Stimulated activated CD4-positive, alpha-beta T cell treated with anti-CD3 and anti-CD28 coated beads, TNF-alpha, amount 100 ng/mL, for 48 hours (primary cell): Measurements from ENCODE around the gene TRABD2B.

ENCODE experiments used
- DNase-seq, 3 donors: peaks; one replicate each; pipeline ENCODE4 v3.0.0-alpha.2; 2020; ENCODE audit warnings: low read depth in 3 of 3

TRABD2B gene

GRCh38 chr1:47850451-47850850 lies 146.7 kb downstream of the TRABD2B start:
- no peak for DNase-seq

GRCh38 chr1:47849591-47850261 lies 147.5 kb downstream of the TRABD2B start:
- no peak for DNase-seq

GRCh38 chr1:47849005-47849521 lies 148.1 kb downstream of the TRABD2B start:
- DNase-seq: no peak

GRCh38 chr1:47847763-47848162 lies 149.4 kb downstream of the TRABD2B start:
- no peak for DNase-seq

- DNase-seq: no peak
Measured at GRCh38 chr1:47844558-47844955, 152.6 kb downstream of the TRABD2B start.

GRCh38 chr1:47843781-47844557 lies 153.2 kb downstream of the TRABD2B start:
- DNase-seq: no peak

- DNase-seq: no peak
Measured at GRCh38 chr1:47843059-47843458, 154.1 kb downstream of the TRABD2B start.

- DNase-seq: no peak
Measured at GRCh38 chr1:47842228-47842919, 154.8 kb downstream of the TRABD2B start.

GRCh38 chr1:47841356-47841755 lies 155.8 kb downstream of the TRABD2B start:
- DNase-seq: no peak

GRCh38 chr1:47840393-47841190 lies 156.6 kb downstream of the TRABD2B start:
- DNase-seq: no peak

- DNase-seq: no peak
Measured at GRCh38 chr1:47839433-47839760, 157.8 kb downstream of the TRABD2B start.

- DNase-seq: no peak
Measured at GRCh38 chr1:47838562-47839432, 158.4 kb downstream of the TRABD2B start.

- DNase-seq: no peak
Measured at GRCh38 chr1:47837866-47838561, 159.2 kb downstream of the TRABD2B start.

- no peak for DNase-seq
Measured at GRCh38 chr1:47837056-47837830, 159.9 kb downstream of the TRABD2B start.

- DNase-seq: no peak
Measured at GRCh38 chr1:47835409-47835808, 161.8 kb downstream of the TRABD2B start.

- DNase-seq: no peak
Measured at GRCh38 chr1:47834326-47834725, 162.9 kb downstream of the TRABD2B start.

- DNase-seq: no peak
Measured at GRCh38 chr1:47830641-47831333, 166.4 kb downstream of the TRABD2B start.

- no peak for DNase-seq
Measured at GRCh38 chr1:47830021-47830420, 167.2 kb downstream of the TRABD2B start.

GRCh38 chr1:47828978-47829377 lies 168.2 kb downstream of the TRABD2B start:
- no peak for DNase-seq
